ENCODE measurements around the gene NNAT. TPM values are rescaled to one million over a fixed set of nuclear protein-coding genes. Genes with fewer than 3 reads are reported as not detected.
"Not testable (repeated sequence)": the region's sequence is repeated elsewhere in the genome, so short reads cannot be mapped to it uniquely, and the experiment has no call there.

Gene NNAT
- total RNA-seq, 4 donors from 2014 or later, result 1.5 to 10.5 TPM; not detected in 2

DNA sequence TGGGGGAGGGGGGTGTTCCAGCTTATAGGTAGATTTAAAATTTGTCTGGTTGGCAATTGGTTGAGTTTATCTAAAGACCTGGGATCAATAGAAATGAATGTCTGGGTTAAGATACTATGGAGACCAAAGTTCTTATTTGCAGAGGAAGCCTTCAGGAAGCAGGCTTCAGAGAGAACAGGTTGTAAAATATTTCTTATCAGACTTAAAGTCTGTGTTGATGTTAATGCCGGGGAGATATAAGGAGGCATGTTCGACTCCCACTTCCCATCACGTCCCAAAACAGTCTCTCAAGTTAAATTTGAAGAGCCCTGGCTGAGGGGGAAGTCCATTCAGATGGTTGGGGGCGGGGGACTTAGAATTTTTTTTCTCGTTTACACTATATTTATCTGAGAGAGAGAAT is 19.0 kb downstream of the NNAT start:
- Histone ChIP-seq H3K27me3 (no peaks in the 10 kb centered on the region), H3K9me3 (no peaks in the 10 kb centered on the region), H3K4me3 (no peak overlapping the region), H3K27ac (no peak overlapping the region), H3K4me1 (no peaks in the 10 kb centered on the region), H3K36me3 (no peaks in the 10 kb centered on the region)
- DNase-seq, result no peak
- TF ChIP-seq POLR2A (IDR thresholded peaks at IDR 0.05), result no peak
- TF ChIP-seq, protein P1, sequence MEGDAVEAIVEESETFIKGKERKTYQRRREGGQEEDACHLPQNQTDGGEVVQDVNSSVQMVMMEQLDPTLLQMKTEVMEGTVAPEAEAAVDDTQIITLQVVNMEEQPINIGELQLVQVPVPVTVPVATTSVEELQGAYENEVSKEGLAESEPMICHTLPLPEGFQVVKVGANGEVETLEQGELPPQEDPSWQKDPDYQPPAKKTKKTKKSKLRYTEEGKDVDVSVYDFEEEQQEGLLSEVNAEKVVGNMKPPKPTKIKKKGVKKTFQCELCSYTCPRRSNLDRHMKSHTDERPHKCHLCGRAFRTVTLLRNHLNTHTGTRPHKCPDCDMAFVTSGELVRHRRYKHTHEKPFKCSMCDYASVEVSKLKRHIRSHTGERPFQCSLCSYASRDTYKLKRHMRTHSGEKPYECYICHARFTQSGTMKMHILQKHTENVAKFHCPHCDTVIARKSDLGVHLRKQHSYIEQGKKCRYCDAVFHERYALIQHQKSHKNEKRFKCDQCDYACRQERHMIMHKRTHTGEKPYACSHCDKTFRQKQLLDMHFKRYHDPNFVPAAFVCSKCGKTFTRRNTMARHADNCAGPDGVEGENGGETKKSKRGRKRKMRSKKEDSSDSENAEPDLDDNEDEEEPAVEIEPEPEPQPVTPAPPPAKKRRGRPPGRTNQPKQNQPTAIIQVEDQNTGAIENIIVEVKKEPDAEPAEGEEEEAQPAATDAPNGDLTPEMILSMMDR (IDR thresholded peaks at IDR 0.05), result no peak
- intact Hi-C loops (cut with DNase I; ENCODE audit: low total_unique reads), result no loop called here

- intact Hi-C loops (cut with DNase I; ENCODE audit: low total_unique reads); DNase-seq; H3K4me1 ChIP-seq; H3K27ac ChIP-seq; H3K36me3 ChIP-seq; H3K27me3 ChIP-seq; H3K4me3 ChIP-seq; H3K9me3 ChIP-seq: not testable (repeated sequence)
Measured at GRCh38 chr20:37540838-37541237, 19.8 kb downstream of the NNAT start.

DNA sequence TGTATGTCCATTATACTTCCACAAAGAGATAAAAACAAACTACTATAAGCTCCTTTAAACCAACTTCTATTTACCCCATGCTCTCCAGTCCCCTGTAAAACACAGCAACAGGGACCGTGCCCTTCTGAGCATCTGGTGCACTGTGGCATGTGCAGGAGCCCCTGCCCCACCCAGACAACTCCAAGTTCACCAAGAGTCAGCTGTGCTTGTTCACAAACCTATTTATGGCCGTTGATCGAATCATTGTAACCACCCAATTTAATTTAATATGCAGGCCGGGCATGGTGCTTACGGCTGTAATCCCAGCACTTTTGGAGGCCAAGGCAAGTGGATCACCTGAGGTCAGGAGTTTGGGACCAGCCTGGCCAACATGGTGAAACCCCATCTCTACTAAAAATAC is 20.3 kb downstream of the NNAT start:
- DNase-seq, result no peak

DNA sequence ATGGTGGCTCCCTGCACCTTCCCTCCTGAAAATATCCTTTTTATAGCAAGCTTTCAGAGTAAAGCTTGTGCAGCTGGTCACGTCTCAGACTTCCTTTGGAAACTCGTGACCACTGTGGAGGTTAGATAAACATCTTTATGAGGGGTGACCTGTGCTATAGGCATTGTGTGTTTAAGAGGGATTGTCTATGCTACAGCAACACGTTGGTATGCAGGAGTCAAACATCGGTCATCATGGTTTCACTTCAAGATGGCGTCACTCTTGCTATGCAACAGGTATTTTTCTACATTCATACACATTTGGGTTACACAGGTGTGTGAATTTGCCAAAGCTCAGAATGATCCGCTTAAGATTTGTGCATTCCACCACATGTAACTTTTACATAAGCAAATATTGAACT is 21.2 kb downstream of the NNAT start:
- Histone ChIP-seq H3K4me3 (no peak overlapping the region), H3K9me3 (no peaks in the 10 kb centered on the region), H3K36me3 (no peaks in the 10 kb centered on the region), H3K4me1 (no peaks in the 10 kb centered on the region), H3K27ac (no peak overlapping the region), H3K27me3 (no peaks in the 10 kb centered on the region)
- intact Hi-C loops (cut with DNase I; ENCODE audit: low total_unique reads), result no loop called here
- TF ChIP-seq, protein P1 (IDR thresholded peaks at IDR 0.05), result no peak
- TF ChIP-seq POLR2A (IDR thresholded peaks at IDR 0.05), result no peak
- no peak for DNase-seq

More for the DNA sequence above, 20.3 kb downstream of the NNAT start:
- TF ChIP-seq, protein P1 (IDR thresholded peaks at IDR 0.05), result no peak
- TF ChIP-seq POLR2A (IDR thresholded peaks at IDR 0.05), result no peak
- Histone ChIP-seq H3K27me3 (no peaks in the 10 kb centered on the region), H3K4me1 (no peaks in the 10 kb centered on the region), H3K9me3 (no peaks in the 10 kb centered on the region), H3K36me3 (no peaks in the 10 kb centered on the region), H3K27ac (no peak overlapping the region), H3K4me3 (no peak overlapping the region)
- intact Hi-C loops (cut with DNase I; ENCODE audit: low total_unique reads), result no loop called here

GRCh38 chr20:37543828-37544227 is 22.8 kb downstream of the NNAT start:
- H3K27me3 ChIP-seq, result no peaks in the 10 kb centered on the region
- no peak overlapping the region for H3K27ac ChIP-seq
- H3K4me3 ChIP-seq, result no peak overlapping the region
- no peaks in the 10 kb centered on the region for H3K9me3 ChIP-seq
- TF ChIP-seq POLR2A (IDR thresholded peaks at IDR 0.05), result no peak
- TF ChIP-seq, protein P1 (IDR thresholded peaks at IDR 0.05), result no peak
- no peaks in the 10 kb centered on the region for H3K36me3 ChIP-seq
- intact Hi-C loops (cut with DNase I; ENCODE audit: low total_unique reads), result no loop called here
- H3K4me1 ChIP-seq, result no peaks in the 10 kb centered on the region
- DNase-seq, result no peak

GRCh38 chr20:37544386-37544785 is 23.3 kb downstream of the NNAT start:
- intact Hi-C loops (cut with DNase I; ENCODE audit: low total_unique reads), result no loop called here
- Histone ChIP-seq H3K4me1 (no peaks in the 10 kb centered on the region), H3K27me3 (no peaks in the 10 kb centered on the region), H3K36me3 (no peaks in the 10 kb centered on the region), H3K4me3 (no peak overlapping the region), H3K9me3 (no peaks in the 10 kb centered on the region), H3K27ac (no peak overlapping the region)
- DNase-seq, result no peak
- no peak for TF ChIP-seq POLR2A (IDR thresholded peaks at IDR 0.05)
- TF ChIP-seq, protein P1 (IDR thresholded peaks at IDR 0.05), result no peak

Measured in uterus (tissue), 4 donors.